ENCODE results near the gene HOXC6. TPM values are rescaled to one million over a fixed set of nuclear protein-coding genes. Genes with fewer than 3 reads are reported as not detected.
A peak's percentile ranks its signal among the peaks of the same experiment; 100 is the strongest.

Gene HOXC6
- total and polyA plus RNA-seq, 9 of the 15 experiments (the other 6 are each of a cell fraction or from before 2014, with no cell fraction given) = 0.06 to 4.0 (median 1.4) TPM

- TF ChIP-seq E2F4 (CRISPR knock-in tag; IDR thresholded peaks at IDR 0.05; ENCODE audit: low read depth) (no peak), ZNF197 (CRISPR knock-in tag; IDR thresholded peaks at IDR 0.05; ENCODE audit: low read depth) (no peak), RNF2 (IDR thresholded peaks at IDR 0.05) (peak; percentile 39; the same call in 1 of the 2 replicates), VEZF1 (CRISPR knock-in tag; IDR thresholded peaks at IDR 0.05) (peak; percentile 87), ESRRA (IDR thresholded peaks at IDR 0.05; ENCODE audit: borderline replicate concordance, low read depth) (no peak), ZNF75A (CRISPR knock-in tag; IDR thresholded peaks at IDR 0.05) (peak; percentile 57; the same call in 1 of the 2 replicates), FOXA1 (IDR thresholded peaks at IDR 0.05; ENCODE audit: borderline replicate concordance) (no peak), EP400 (IDR thresholded peaks at IDR 0.05) (no peak), ZNF274 (IDR thresholded peaks at IDR 0.05; ENCODE audit: borderline replicate concordance, low read depth, low read length) (no peak), UBTF (IDR thresholded peaks at IDR 0.05; ENCODE audit: borderline replicate concordance in 1 of 2, low read depth in 2 of 2, low read length in 2 of 2) (peak in 1 of 2 experiments; percentile 51; a peak in 1 of 4 replicates), SP1 (CRISPR knock-in tag; IDR thresholded peaks at IDR 0.05) (no peak), SMC3 (conservative IDR thresholded peaks at IDR 0.05; ENCODE audit: insufficient read depth, low read depth, low read length) (no peak), STAT5A (IDR thresholded peaks at IDR 0.05; ENCODE audit: borderline replicate concordance, low read length) (no peak), HNRNPK (IDR thresholded peaks at IDR 0.05; ENCODE audit: low read depth, low read length, poor library complexity, severe bottlenecking) (no peak), U2AF1 (optimal IDR thresholded peaks at IDR 0.05; ENCODE audit: low read depth, low read length) (peak; percentile 21), NKRF (IDR thresholded peaks at IDR 0.05; ENCODE audit: borderline replicate concordance) (no peak), IRF1 (CRISPR knock-in tag; IDR thresholded peaks at IDR 0.05; ENCODE audit: borderline replicate concordance) (no peak), SIN3A (IDR thresholded peaks at IDR 0.05; ENCODE audit: borderline replicate concordance in 2 of 2, control insufficient read depth in 1 of 2, low read depth in 2 of 2, low read length in 2 of 2) (no peak), KLF1 (tag; IDR thresholded peaks at IDR 0.05) (no peak)
These were observed 33.8 kb upstream of the HOXC6 start (continued) for GRCh38 chr12:53994264-53995001.
